ENCODE results near the gene RASGRF1.

GRCh38 chr15:79053894-79054293, 36.7 kb downstream of the RASGRF1 start:
- TF ChIP-seq CTCF (IDR thresholded peaks at IDR 0.05 in 4 of 5, conservative IDR thresholded peaks at IDR 0.05 in 1 of 5) (no peak), POLR2A (IDR thresholded peaks at IDR 0.05) (no peak)
